ENCODE measurements around the gene MGRN1.

Gene MGRN1

DNA sequence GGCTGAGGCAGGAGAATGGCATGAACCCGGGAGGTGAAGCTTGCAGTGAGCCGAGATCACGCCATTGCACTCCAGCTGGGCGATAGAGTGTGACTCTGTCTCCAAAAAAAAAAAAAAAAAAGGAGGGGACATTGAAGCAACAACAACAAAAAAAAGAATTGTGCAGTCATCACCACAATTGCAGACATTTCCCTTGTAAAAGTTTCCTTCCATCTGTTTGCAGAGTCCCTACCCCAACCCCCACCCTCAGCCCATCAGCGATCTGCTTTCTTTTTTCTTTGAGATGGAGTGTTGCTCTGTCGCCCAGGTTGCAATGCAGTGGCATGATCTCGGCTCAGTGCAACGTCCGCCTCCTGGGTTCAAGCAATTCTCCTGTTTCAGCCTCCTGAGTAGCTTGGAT is 3.7 kb downstream of the MGRN1 start:
- FAIRE-seq, result no peak
- no peak for TF ChIP-seq TAF1 (IDR thresholded peaks at IDR 0.05; ENCODE audit: borderline replicate concordance, low read depth, low read length)
- TF ChIP-seq POLR2A (IDR thresholded peaks at IDR 0.05; ENCODE audit: low read depth, low read length), result no peak
- TF ChIP-seq POLR2AphosphoS5 (IDR thresholded peaks at IDR 0.05; ENCODE audit: low read depth, low read length), result no peak

DNA sequence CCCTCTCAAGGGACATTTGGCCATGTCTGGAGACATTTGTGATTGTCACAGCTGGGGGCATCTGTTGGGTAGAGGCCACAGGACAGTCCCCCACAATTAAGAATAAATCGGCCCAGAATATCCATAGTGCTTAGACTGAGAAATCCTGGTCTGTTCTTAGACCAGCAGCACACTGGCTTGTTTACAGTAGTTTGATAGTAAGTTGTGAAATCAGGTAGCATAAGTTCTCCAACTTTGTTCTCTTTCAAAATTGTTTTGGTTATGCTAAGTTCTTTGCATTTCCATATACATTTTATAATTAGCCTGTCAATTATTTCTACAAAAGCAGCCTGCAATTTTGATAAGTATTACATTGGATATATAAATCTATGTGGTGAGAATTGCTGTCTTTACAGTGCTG is 6.8 kb downstream of the MGRN1 start:
- TF ChIP-seq POLR2A (IDR thresholded peaks at IDR 0.05; ENCODE audit: low read depth, low read length) (no peak), TAF1 (IDR thresholded peaks at IDR 0.05; ENCODE audit: borderline replicate concordance, low read depth, low read length) (no peak)
- DNase-seq (ENCODE audit: insufficient read length) (no peak), FAIRE-seq (no peak)

More for the DNA sequence above, 3.7 kb downstream of the MGRN1 start:
- DNase-seq (ENCODE audit: insufficient read length), result no peak

- TF ChIP-seq POLR2A (IDR thresholded peaks at IDR 0.05; ENCODE audit: low read depth, low read length) (no peak), TAF1 (IDR thresholded peaks at IDR 0.05; ENCODE audit: borderline replicate concordance, low read depth, low read length) (no peak), POLR2AphosphoS5 (IDR thresholded peaks at IDR 0.05; ENCODE audit: low read depth, low read length) (no peak)
- DNase-seq (ENCODE audit: insufficient read length) (no peak), FAIRE-seq (no peak)
Measured at GRCh38 chr16:4633910-4634635, 9.4 kb downstream of the MGRN1 start.

- FAIRE-seq (no peak), DNase-seq (ENCODE audit: insufficient read length) (no peak)
Measured at GRCh38 chr16:4634768-4635167, 10.1 kb downstream of the MGRN1 start.

DNA sequence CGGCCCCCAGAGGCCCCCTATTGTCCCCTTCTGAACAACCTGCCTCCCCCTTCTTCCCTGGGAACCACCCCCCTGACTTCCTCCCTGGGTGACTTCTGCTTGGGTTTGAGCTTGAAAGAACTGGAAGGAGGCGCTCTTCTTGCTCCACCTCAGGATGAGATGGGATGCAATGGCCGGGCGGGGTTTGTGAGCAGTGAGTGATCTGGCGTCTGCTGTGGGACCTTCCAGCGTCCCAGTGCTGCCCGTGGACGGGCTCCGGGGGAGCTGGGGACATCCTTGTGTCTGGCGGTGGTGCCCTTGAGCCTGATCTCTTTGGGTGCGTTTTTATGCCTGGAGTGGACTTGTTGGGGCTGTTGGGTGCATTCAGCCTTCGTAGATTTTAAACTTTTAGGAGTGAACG is 11.6 kb downstream of the MGRN1 start:
- DNase-seq (ENCODE audit: insufficient read length) (no peak), FAIRE-seq (no peak)

More at GRCh38 chr16:4634768-4635167, 10.1 kb downstream of the MGRN1 start:
- TF ChIP-seq POLR2AphosphoS5 (IDR thresholded peaks at IDR 0.05; ENCODE audit: low read depth, low read length) (no peak), POLR2A (IDR thresholded peaks at IDR 0.05; ENCODE audit: low read depth, low read length) (no peak), TAF1 (IDR thresholded peaks at IDR 0.05; ENCODE audit: borderline replicate concordance, low read depth, low read length) (no peak)

DNA sequence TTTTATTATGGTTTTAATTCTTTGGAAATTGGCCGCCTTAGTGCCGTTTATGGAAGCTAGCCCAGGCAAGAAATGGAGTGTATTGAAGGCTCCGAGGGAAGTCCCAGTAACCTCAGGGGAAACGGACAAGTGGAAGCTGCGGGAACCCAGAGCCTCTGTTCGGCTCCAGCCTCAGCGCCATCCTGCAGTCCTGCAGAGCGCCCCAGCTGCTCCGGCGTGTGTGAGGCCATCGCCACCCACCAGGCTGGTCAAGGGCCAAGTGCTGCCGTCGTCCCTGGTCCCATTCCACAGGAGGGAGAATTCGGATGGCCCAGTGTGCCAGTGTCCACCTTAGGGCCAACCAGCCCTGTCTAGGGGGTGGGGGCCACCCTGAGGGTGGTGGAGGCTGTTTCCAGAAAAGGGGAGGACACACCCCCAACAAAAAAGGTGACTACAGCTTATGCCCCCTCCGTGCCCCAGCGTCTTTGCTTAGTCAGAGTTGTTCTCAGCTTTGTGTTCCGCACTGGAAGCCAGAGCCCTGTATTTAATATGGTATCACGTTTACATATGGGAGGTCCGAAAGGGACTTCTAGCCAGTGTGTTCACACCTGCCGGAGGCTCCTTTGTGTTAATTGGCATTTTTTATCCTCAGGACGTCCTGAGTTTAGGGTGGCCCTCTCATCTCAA is 13.0 kb downstream of the MGRN1 start:
- no peak for FAIRE-seq

More for the DNA sequence above, 11.6 kb downstream of the MGRN1 start:
- no peak for TF ChIP-seq POLR2A (IDR thresholded peaks at IDR 0.05; ENCODE audit: low read depth, low read length)
- TF ChIP-seq POLR2AphosphoS5 (IDR thresholded peaks at IDR 0.05; ENCODE audit: low read depth, low read length), result no peak

GRCh38 chr16:4639899-4640509 is 15.4 kb downstream of the MGRN1 start:
- DNase-seq (ENCODE audit: insufficient read length) (no peak), FAIRE-seq (no peak)
- TF ChIP-seq TAF1 (IDR thresholded peaks at IDR 0.05; ENCODE audit: borderline replicate concordance, low read depth, low read length) (no peak), POLR2AphosphoS5 (IDR thresholded peaks at IDR 0.05; ENCODE audit: low read depth, low read length) (no peak), POLR2A (IDR thresholded peaks at IDR 0.05; ENCODE audit: low read depth, low read length) (no peak)

More for the DNA sequence above, 13.0 kb downstream of the MGRN1 start:
- no peak for DNase-seq (ENCODE audit: insufficient read length)
- TF ChIP-seq POLR2A (IDR thresholded peaks at IDR 0.05; ENCODE audit: low read depth, low read length) (no peak), POLR2AphosphoS5 (IDR thresholded peaks at IDR 0.05; ENCODE audit: low read depth, low read length) (no peak), TAF1 (IDR thresholded peaks at IDR 0.05; ENCODE audit: borderline replicate concordance, low read depth, low read length) (no peak)

- DNase-seq (ENCODE audit: insufficient read length) (no peak), FAIRE-seq (no peak)
- TF ChIP-seq POLR2A (IDR thresholded peaks at IDR 0.05; ENCODE audit: low read depth, low read length), result no peak
- TF ChIP-seq TAF1 (IDR thresholded peaks at IDR 0.05; ENCODE audit: borderline replicate concordance, low read depth, low read length), result no peak
- no peak for TF ChIP-seq POLR2AphosphoS5 (IDR thresholded peaks at IDR 0.05; ENCODE audit: low read depth, low read length)
Measured at GRCh38 chr16:4640572-4641305, 16.1 kb downstream of the MGRN1 start.

GRCh38 chr16:4641306-4641687 is 16.7 kb downstream of the MGRN1 start:
- no peak for DNase-seq (ENCODE audit: insufficient read length)
- TF ChIP-seq TAF1 (IDR thresholded peaks at IDR 0.05; ENCODE audit: borderline replicate concordance, low read depth, low read length) (no peak), POLR2A (IDR thresholded peaks at IDR 0.05; ENCODE audit: low read depth, low read length) (no peak), POLR2AphosphoS5 (IDR thresholded peaks at IDR 0.05; ENCODE audit: low read depth, low read length) (no peak)
- no peak for FAIRE-seq

DNA sequence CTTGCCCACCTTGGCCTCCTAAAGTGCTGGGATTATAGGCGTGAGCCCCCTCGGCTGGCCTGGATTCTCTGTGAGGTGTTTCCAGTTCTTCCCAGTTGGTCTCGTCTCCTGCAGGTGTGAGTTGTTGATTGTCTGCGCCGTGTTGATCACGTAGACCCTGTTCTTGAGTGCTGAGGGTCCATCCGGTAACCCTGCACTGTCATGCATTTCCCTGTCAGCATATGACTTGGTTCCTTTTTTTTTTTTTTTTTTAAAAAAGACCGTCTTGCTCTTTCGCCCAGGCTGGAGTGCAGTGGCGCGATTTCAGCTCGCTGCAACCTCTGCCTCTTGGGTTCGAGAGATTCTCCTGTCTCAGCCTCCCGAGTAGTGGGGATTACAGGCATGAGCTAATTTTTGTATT is 17.3 kb downstream of the MGRN1 start:
- no peak for TF ChIP-seq TAF1 (IDR thresholded peaks at IDR 0.05; ENCODE audit: borderline replicate concordance, low read depth, low read length)
- no peak for TF ChIP-seq POLR2AphosphoS5 (IDR thresholded peaks at IDR 0.05; ENCODE audit: low read depth, low read length)
- TF ChIP-seq POLR2A (IDR thresholded peaks at IDR 0.05; ENCODE audit: low read depth, low read length), result no peak
- FAIRE-seq (no peak), DNase-seq (ENCODE audit: insufficient read length) (no peak)

All from GM12892 (cell line).